Mammary microvascular endothelial cell (primary cell): ENCODE results near the gene EVA1B. TPM values are rescaled to one million over a fixed set of nuclear protein-coding genes. Genes with fewer than 3 reads are reported as not detected.

ENCODE experiments used
- total RNA-seq: library from RNA; depleted of rRNA; stranded (reverse); fragments of >200 nt; gene quantifications from 2 replicates; pipeline ENCODE4 v1.2.3, GENCODE V29; 2015

The EVA1B gene
- 88.7 and 88.9 TPM in 2 replicates for total RNA-seq

GRCh38 chr1:36323636-36324352, at the start of gene EVA1B:
Gene EVA1B (minus strand): TSS chr1:36323645. CDS start chr1:36323037, 608 bp downstream.

DNA sequence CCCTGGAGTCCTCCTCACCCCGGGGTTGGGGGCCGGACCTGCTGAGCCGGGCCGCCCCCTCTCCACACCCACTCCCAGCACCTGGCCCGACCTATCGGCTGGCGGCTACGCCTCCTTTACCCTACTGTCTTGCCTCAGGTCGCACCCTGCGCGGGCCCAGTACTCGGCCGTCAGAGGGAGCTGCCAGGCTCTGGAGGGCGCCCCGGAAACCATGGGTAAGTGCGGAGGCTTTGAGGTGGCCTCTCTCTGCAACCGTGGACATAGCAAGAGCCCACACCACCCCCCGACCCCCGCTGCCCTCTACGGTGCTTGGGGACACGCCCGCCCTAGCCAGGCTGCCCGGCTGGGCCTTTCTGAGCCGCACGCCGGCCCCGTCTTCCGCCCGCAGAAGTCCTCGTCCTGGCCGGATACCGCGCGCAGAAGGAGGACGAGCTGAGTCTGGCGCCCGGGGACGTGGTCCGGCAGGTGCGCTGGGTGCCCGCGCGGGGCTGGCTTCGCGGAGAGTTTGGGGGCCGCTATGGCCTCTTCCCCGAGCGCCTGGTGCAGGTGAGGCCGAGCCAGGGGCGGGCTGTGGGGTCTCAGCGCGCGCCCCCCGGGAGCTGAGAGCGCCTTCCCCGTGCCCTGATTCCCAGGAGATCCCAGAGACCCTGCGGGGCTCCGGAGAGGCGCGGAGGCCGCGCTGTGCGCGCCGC, 17.1 kb downstream of the EVA1B start, which contains the start of gene SH3D21:
SH3D21 (plus strand) TSS at position 159 of the 692 bp plus-strand sequence; CDS start at position 212, 53 bp downstream.

Other genes starting within 250 kb of the EVA1B start
- gene TEKT2, start 239.6 kb downstream of the EVA1B start, total RNA-seq, result 0.07 and 0.30 TPM in 2 replicates
- 84.1 and 88.7 TPM in 2 replicates for gene ADPRS, start 234.8 kb downstream of the EVA1B start, total RNA-seq
- 1.1 and 1.7 TPM in 2 replicates for gene COL8A2, start 198.4 kb downstream of the EVA1B start, total RNA-seq
- gene TRAPPC3, start 174.2 kb downstream of the EVA1B start, total RNA-seq, result 124 and 150 TPM in 2 replicates
- gene MAP7D1, start 167.5 kb downstream of the EVA1B start, total RNA-seq, result 192 and 213 TPM in 2 replicates
- 84.9 and 89.9 TPM in 2 replicates for gene THRAP3, start 99.2 kb downstream of the EVA1B start, total RNA-seq
- gene SH3D21, start 17.3 kb downstream of the EVA1B start, total RNA-seq, result 0.40 and 0.64 TPM in 2 replicates
- gene STK40, start 62.3 kb upstream of the EVA1B start, total RNA-seq, result 24.8 and 31.7 TPM in 2 replicates
- gene LSM10, start 74.3 kb upstream of the EVA1B start, total RNA-seq, result 41.6 and 42.5 TPM in 2 replicates
- gene OSCP1, start 126.8 kb upstream of the EVA1B start, total RNA-seq, result 4.5 and 8.4 TPM in 2 replicates
- 96.5 and 120 TPM in 2 replicates for gene MRPS15, start 140.7 kb upstream of the EVA1B start, total RNA-seq
- not detected in 2 replicates for gene CSF3R, start 159.3 kb upstream of the EVA1B start, total RNA-seq